Neural crest cell (in vitro differentiated cells): ENCODE results near the gene LRRC2. TPM values are rescaled to one million over a fixed set of nuclear protein-coding genes. Genes with fewer than 3 reads are reported as not detected.
"Not testable (repeated sequence)": the region's sequence is repeated elsewhere in the genome, so short reads cannot be mapped to it uniquely, and the experiment has no call there.

ENCODE experiments used
- DNase-seq: peaks from one replicate; pipeline ENCODE4 v3.0.0; 2021; ENCODE audit warnings: low read depth, mixed read lengths, low spot score
- H3K27ac Mint-ChIP-seq: one replicate; pipeline ENCODE4 v1.8.0; 2021; ENCODE audit warnings: mild to moderate bottlenecking, mixed read lengths; ENCODE audit not compliant: unreplicated experiment
- H3K27me3 Mint-ChIP-seq: 2 replicates; pipeline ENCODE4 v1.8.0; 2021; ENCODE audit warnings: low read depth, mild to moderate bottlenecking, mixed read lengths
- H3K36me3 Mint-ChIP-seq: 2 replicates; pipeline ENCODE4 v1.8.0; 2021; ENCODE audit warnings: low read depth, mild to moderate bottlenecking, mixed read lengths
- H3K4me1 Mint-ChIP-seq: 2 replicates; pipeline ENCODE4 v1.8.0; 2021; ENCODE audit warnings: mixed read lengths
- H3K4me3 Mint-ChIP-seq: one replicate; pipeline ENCODE4 v1.8.0; 2021; ENCODE audit warnings: mild to moderate bottlenecking, mixed read lengths
- H3K9me3 Mint-ChIP-seq: 2 replicates; pipeline ENCODE4 v1.8.0; 2021; ENCODE audit warnings: mixed read lengths
- total RNA-seq: library from RNA; stranded (reverse); gene quantifications from 2 replicates; pipeline ENCODE4 v1.2.1, GENCODE V29; 2021
- TF ChIP-seq, protein P1 (sequence below): fragments of 200-600 bp; sonication (generic); conservative IDR thresholded peaks from 2 replicates; pipeline ENCODE4 v1.5.0; 2021; ENCODE audit warnings: antibody characterized with exemption, mild to moderate bottlenecking

Gene LRRC2
- total RNA-seq, 1 donor from 2014 or later = 0.12 TPM

DNA sequence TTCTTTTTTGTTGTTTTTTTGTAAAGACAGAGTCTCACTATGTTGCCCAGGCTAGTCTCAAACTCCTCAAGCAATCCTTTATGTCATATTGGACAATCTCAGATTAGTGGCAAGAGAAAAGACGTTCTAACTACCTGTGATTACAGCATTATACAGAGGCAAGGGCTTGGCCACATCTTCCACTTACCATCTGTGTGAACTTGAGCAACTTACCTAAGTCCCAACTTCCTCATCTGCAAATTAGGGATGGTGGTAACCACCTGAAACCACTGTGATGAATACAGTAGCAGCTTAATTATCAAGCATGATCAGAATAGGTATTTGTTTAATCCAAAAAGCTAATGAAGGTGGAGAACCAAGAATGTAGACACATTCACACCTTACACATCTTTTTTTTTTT lies 16.1 kb downstream of the LRRC2 start:
- peaks cover 12% of the 10 kb centered on the region for H3K9me3 Mint-ChIP-seq
- peaks cover 41% of the 10 kb centered on the region for H3K27me3 Mint-ChIP-seq
- H3K4me3 Mint-ChIP-seq = no peak overlapping the region
- no peaks in the 10 kb centered on the region for H3K4me1 Mint-ChIP-seq
- no peaks in the 10 kb centered on the region for H3K36me3 Mint-ChIP-seq
- no peak for DNase-seq
- TF ChIP-seq, protein P1, sequence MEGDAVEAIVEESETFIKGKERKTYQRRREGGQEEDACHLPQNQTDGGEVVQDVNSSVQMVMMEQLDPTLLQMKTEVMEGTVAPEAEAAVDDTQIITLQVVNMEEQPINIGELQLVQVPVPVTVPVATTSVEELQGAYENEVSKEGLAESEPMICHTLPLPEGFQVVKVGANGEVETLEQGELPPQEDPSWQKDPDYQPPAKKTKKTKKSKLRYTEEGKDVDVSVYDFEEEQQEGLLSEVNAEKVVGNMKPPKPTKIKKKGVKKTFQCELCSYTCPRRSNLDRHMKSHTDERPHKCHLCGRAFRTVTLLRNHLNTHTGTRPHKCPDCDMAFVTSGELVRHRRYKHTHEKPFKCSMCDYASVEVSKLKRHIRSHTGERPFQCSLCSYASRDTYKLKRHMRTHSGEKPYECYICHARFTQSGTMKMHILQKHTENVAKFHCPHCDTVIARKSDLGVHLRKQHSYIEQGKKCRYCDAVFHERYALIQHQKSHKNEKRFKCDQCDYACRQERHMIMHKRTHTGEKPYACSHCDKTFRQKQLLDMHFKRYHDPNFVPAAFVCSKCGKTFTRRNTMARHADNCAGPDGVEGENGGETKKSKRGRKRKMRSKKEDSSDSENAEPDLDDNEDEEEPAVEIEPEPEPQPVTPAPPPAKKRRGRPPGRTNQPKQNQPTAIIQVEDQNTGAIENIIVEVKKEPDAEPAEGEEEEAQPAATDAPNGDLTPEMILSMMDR = no peak
- H3K27ac Mint-ChIP-seq = no peak overlapping the region

DNA sequence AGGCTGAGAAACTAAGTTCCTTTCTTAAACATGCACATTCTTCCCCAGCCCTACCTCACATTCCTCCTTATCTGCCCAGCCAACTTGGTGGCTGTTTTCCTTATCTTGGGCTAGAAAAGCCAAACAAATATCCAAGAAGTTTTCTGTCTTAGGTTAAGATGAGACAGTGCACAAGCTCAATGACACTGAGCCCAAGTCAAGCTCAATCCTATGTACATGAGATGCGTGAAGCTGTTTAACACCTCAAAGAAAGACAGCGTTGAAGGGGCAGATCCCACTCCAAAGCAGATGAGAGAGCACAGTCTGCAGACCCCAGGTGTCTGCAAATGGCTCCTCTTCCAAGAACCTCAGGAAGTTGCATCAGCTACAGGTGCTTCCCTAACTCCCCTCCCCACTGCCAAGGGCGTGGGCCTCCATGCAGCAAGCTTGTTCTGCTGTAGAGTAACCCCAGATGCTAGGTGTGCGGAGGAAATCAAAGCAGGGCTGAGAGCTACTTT lies 16.6 kb downstream of the LRRC2 start:
- Mint-ChIP-seq H3K4me3 (no peak overlapping the region), H3K4me1 (no peaks in the 10 kb centered on the region), H3K27me3 (peaks cover 40% of the 10 kb centered on the region), H3K36me3 (no peaks in the 10 kb centered on the region), H3K27ac (no peak overlapping the region), H3K9me3 (peaks cover 10% of the 10 kb centered on the region)
- TF ChIP-seq, protein P1 = no peak
- no peak for DNase-seq

DNA sequence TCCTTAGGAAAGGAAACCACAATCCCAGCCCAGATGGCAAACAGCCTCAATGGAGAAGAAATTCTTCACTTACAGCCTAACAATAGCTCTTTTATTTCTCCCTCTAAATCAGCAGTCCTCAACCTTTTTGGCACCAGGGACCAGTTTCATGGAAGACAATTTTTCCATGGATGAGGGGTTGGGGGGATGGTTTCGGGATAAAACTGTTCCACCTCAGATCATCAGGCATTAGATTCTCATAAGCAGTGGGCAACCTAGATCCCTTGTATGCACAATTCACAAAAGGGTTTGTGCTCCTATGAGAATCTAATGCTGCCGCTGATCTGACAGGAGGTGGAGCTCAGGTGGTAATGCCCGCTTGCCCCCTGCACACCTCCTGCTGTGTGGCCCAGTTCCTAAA lies 17.5 kb downstream of the LRRC2 start:
- not testable (repeated sequence) for H3K27ac Mint-ChIP-seq

DNA sequence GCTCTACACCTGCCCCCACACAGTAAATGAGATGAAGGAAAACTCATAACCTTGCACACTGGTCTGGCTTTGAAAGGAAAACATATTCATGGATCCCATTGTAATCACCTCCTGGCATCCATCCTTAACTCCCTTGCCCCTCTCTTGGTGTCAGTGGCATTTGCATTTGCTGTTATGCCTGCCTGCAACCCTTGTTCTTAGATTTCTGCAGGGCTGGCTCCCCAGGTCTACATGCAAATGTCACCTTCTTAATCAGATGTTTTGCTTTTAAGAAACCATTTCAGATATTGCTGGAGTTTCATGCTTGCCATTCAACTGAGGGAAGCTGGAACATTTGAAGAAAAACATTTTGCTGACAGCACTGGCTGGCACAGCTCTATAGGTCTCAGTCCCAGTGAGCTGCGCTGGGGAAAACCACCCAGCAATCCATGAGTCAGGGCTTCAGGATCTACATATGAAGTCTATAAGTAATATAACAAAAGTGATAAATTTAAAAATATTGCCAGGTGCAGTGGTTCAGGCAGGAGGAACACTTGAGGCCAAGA lies 19.1 kb downstream of the LRRC2 start:
- peaks cover 33% of the 10 kb centered on the region for H3K27me3 Mint-ChIP-seq
- no peaks in the 10 kb centered on the region for H3K36me3 Mint-ChIP-seq
- no peak for DNase-seq
- TF ChIP-seq, protein P1 = no peak
- H3K4me3 Mint-ChIP-seq = no peak overlapping the region
- no peaks in the 10 kb centered on the region for H3K4me1 Mint-ChIP-seq
- peaks cover 10% of the 10 kb centered on the region for H3K9me3 Mint-ChIP-seq
- H3K27ac Mint-ChIP-seq = no peak overlapping the region

More for the DNA sequence above, 17.5 kb downstream of the LRRC2 start:
- Mint-ChIP-seq H3K27me3 (peaks cover 40% of the 10 kb centered on the region), H3K9me3 (peaks cover 10% of the 10 kb centered on the region)
- not testable (repeated sequence) for H3K4me3 Mint-ChIP-seq, H3K4me1 Mint-ChIP-seq, H3K36me3 Mint-ChIP-seq, DNase-seq

DNA sequence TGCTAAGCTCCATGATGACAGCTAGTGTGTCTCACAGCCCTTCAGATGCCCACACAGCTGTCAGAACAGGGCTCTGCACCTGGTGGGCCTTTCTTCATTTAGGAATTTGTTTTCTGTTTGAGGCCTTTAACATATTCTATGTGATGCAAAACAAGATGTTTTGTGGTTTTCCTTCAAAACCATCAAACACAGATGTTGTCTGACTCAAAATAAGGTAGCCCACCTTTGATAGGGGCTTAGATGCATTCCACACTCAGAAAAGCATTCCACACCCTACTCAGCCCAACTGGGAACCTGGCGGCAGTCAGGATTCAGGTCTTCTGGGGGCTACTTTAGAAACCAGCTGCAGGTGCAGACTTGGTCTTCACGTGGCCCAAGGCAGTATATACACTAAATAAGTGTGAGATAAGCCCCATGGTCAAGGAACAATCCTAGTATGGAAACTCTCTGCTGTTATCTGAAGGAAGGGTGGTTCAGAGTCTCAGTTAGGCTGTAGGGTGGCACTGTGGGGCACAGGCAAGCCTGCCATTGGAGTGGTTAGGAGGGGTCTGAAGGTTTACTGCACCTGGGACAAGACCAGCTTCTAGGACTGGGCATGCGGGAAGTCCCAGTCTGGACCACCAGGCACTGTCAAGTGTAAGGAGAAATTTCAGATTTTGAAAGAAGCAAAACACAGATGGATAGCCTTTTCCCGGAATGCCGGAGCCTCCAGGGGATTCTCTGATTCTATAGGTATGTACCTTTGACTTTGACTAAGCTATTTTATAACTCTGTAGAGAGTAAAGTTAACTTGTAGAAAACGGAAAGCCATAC lies 20.1 kb downstream of the LRRC2 start:
- no peak overlapping the region for H3K4me3 Mint-ChIP-seq
- TF ChIP-seq, protein P1 = no peak
- H3K27ac Mint-ChIP-seq = no peak overlapping the region
- peaks cover 10% of the 10 kb centered on the region for H3K9me3 Mint-ChIP-seq
- H3K4me1 Mint-ChIP-seq = no peaks in the 10 kb centered on the region
- DNase-seq = no peak
- H3K36me3 Mint-ChIP-seq = no peaks in the 10 kb centered on the region
- H3K27me3 Mint-ChIP-seq = peaks cover 33% of the 10 kb centered on the region
